ENCODE results near the gene ALCAM. TPM values are rescaled to one million over a fixed set of nuclear protein-coding genes. Genes with fewer than 3 reads are reported as not detected.

ALCAM gene
- total and polyA plus RNA-seq, 2 of the 8 experiments (the other 6 are each of a cell fraction or from before 2014, with no cell fraction given) = 10.8 to 33.0 TPM

- H3K23ac ChIP-seq (ENCODE audit: insufficient read length) = no peak overlapping the region
- no peak overlapping the region for H3K56ac ChIP-seq (replicated peaks; ENCODE audit: insufficient read length, low read depth, low read length)
- no peak overlapping the region for H3K14ac ChIP-seq (ENCODE audit: insufficient read length)
- no peak overlapping the region for H2BK5ac ChIP-seq (ENCODE audit: low read depth, low read length)
- no peaks in the 10 kb centered on the region for H4K20me1 ChIP-seq (replicated peaks in 1 of 2; ENCODE audit: control insufficient read depth in 1 of 2, insufficient read depth in 2 of 2, low read length in 2 of 2)
- DNase-seq (ENCODE audit: low read depth in 1 of 2, low spot score in 2 of 2) (no peak), FAIRE-seq (no peak)
- H2BK15ac ChIP-seq (ENCODE audit: low read length) = no peak overlapping the region
- H4K91ac ChIP-seq (replicated peaks; ENCODE audit: insufficient read length, low read length) = no peak overlapping the region
- no peaks in the 10 kb centered on the region for H3K79me2 ChIP-seq (ENCODE audit: control insufficient read depth in 1 of 2, insufficient read depth in 2 of 2, low read length in 2 of 2)
- no peak overlapping the region for H2AK5ac ChIP-seq (ENCODE audit: low read depth, low read length)
- no peak overlapping the region for H2BK20ac ChIP-seq (ENCODE audit: low read length)
- no peak overlapping the region for H2BK12ac ChIP-seq (ENCODE audit: low read depth, low read length)
- WGBS, 2 experiments (ENCODE audit: extremely low coverage in 1 of 2, insufficient coverage in 1 of 2, insufficient read length in 1 of 2, insufficient replicate concordance in 2 of 2, low coverage in 1 of 2, low lambda C conversion rate in 2 of 2, missing lambda C conversion rate in 1 of 2) = 90% methylated on average over 1 of the region's 1 CpG; no CpG with 5 or more reads in 1 of the 2 experiments
- H3K9ac ChIP-seq (replicated peaks in 1 of 4; ENCODE audit: extremely low read depth in 1 of 4, low read depth in 3 of 4, low read length in 3 of 4) = no peak overlapping the region
- H3K9me3 ChIP-seq (ENCODE audit: insufficient read depth in 2 of 2, low read depth in 1 of 2, low read length in 1 of 2) = no peaks in the 10 kb centered on the region
- no peak overlapping the region for H3K4me3 ChIP-seq (ENCODE audit: extremely low read depth in 1 of 4, insufficient read depth in 2 of 4, low read depth in 3 of 4, low read length in 4 of 4)
- H3K36me3 ChIP-seq (ENCODE audit: control insufficient read depth in 2 of 4, insufficient read depth in 4 of 4, low read length in 3 of 4) = no peaks in the 10 kb centered on the region
- H3K79me1 ChIP-seq (ENCODE audit: low read depth, low read length) = no peaks in the 10 kb centered on the region
- no peak overlapping the region for H4K8ac ChIP-seq (ENCODE audit: extremely low read depth, insufficient read depth, low read length)
- H3K18ac ChIP-seq (ENCODE audit: extremely low read depth, low read length) = no peak overlapping the region
- H4K5ac ChIP-seq (ENCODE audit: insufficient read length, low read depth, low read length) = no peak overlapping the region
- H3K27me3 ChIP-seq (replicated peaks in 1 of 4; ENCODE audit: control insufficient read depth in 3 of 4, extremely low read depth in 1 of 4, insufficient read depth in 3 of 4, low read length in 3 of 4) = no peaks in the 10 kb centered on the region
- no peaks in the 10 kb centered on the region for H3K4me1 ChIP-seq (replicated peaks in 1 of 4; ENCODE audit: control insufficient read depth in 3 of 4, insufficient read depth in 4 of 4, low read length in 3 of 4)
- no peak overlapping the region for H3K27ac ChIP-seq (ENCODE audit: low read depth, low read length)
- POLR2A ChIA-PET (ENCODE audit: partially characterized antibody) = no interaction called here
- H3K4ac ChIP-seq (replicated peaks; ENCODE audit: insufficient read length, low read depth, low read length) = no peak overlapping the region
- no peak for TF ChIP-seq SIN3A (conservative IDR thresholded peaks at IDR 0.05 in 1 of 2, IDR thresholded peaks at IDR 0.05 in 1 of 2; ENCODE audit: low read depth in 1 of 2, low read length in 2 of 2)
- TF ChIP-seq POLR2A (IDR thresholded peaks at IDR 0.05; ENCODE audit: control extremely low read depth in 1 of 2, low read depth in 2 of 2, low read length in 2 of 2) = no peak
- no peak for TF ChIP-seq SUZ12 (IDR thresholded peaks at IDR 0.05; ENCODE audit: low read length)
- TF ChIP-seq MAFK (IDR thresholded peaks at IDR 0.05; ENCODE audit: low read depth, low read length) = no peak
- H2BK120ac ChIP-seq (replicated peaks; ENCODE audit: low read depth, low read length) = no peak overlapping the region
- no peak overlapping the region for H3K4me2 ChIP-seq (ENCODE audit: insufficient read depth in 1 of 2, low read depth in 2 of 2, low read length in 2 of 2)
- CTCF ChIA-PET (ENCODE audit: partially characterized antibody) = no interaction called here
- no peak overlapping the region for H2AFZ ChIP-seq (ENCODE audit: low read length)
- no peaks in the 10 kb centered on the region for H3K23me2 ChIP-seq (ENCODE audit: low read depth, low read length)
Observed at GRCh38 chr3:105317841-105318240, 48.9 kb upstream of the ALCAM start.

Data from H1 (cell line).